HL-60/S4 treated with phorbol 12-myristate 13-acetate at 8.2 ng/mL for 4 days and 3 days (cell line): ENCODE results near the gene ADAMTS2.

ENCODE experiments used
- in situ Hi-C: fragments of 300-500 bp; cut with MboI; formaldehyde crosslinking; loops from 2 replicates; pipeline ENCODE4 v1.15.0; 2022; ENCODE audit warnings: low sequenced_read_pairs

The ADAMTS2 gene

GRCh38 chr5:179373101-179373934 is 28.1 kb upstream of the ADAMTS2 start:
- in situ Hi-C loops = no loop called here

GRCh38 chr5:179371681-179372680 is 26.7 kb upstream of the ADAMTS2 start:
- in situ Hi-C loops = no loop called here

GRCh38 chr5:179371121-179371510 is 25.9 kb upstream of the ADAMTS2 start:
- in situ Hi-C loops = no loop called here

- in situ Hi-C loops = no loop called here
These were observed 25.3 kb upstream of the ADAMTS2 start for GRCh38 chr5:179370490-179371120.

GRCh38 chr5:179369530-179369884 is 24.2 kb upstream of the ADAMTS2 start:
- in situ Hi-C loops = no loop called here

GRCh38 chr5:179368806-179369529 is 23.7 kb upstream of the ADAMTS2 start:
- in situ Hi-C loops = no loop called here

GRCh38 chr5:179368126-179368805 is 23.0 kb upstream of the ADAMTS2 start:
- in situ Hi-C loops = no loop called here

- in situ Hi-C loops = no loop called here
These were observed 22.2 kb upstream of the ADAMTS2 start for GRCh38 chr5:179367491-179367890.

- in situ Hi-C loops = no loop called here
These were observed 17.1 kb upstream of the ADAMTS2 start for GRCh38 chr5:179362355-179362754.

GRCh38 chr5:179361037-179361603 is 15.9 kb upstream of the ADAMTS2 start:
- in situ Hi-C loops = no loop called here

- in situ Hi-C loops = no loop called here
These were observed 11.8 kb upstream of the ADAMTS2 start for GRCh38 chr5:179357031-179357430.

- in situ Hi-C loops = no loop called here
These were observed 11.0 kb upstream of the ADAMTS2 start for GRCh38 chr5:179355976-179356974.

GRCh38 chr5:179354305-179354882 is 9.1 kb upstream of the ADAMTS2 start:
- in situ Hi-C loops = no loop called here

GRCh38 chr5:179348843-179349242 is 3.6 kb upstream of the ADAMTS2 start:
- in situ Hi-C loops = no loop called here

GRCh38 chr5:179348011-179348530 is 2.8 kb upstream of the ADAMTS2 start:
- in situ Hi-C loops = no loop called here

GRCh38 chr5:179347581-179347980 is 2.3 kb upstream of the ADAMTS2 start:
- in situ Hi-C loops = no loop called here

- in situ Hi-C loops = no loop called here
These were observed 1.6 kb upstream of the ADAMTS2 start for GRCh38 chr5:179346875-179347274.

- in situ Hi-C loops = no loop called here
These were observed 1.1 kb upstream of the ADAMTS2 start for GRCh38 chr5:179346401-179346800.
